CD4-positive, CD25-positive, alpha-beta regulatory T cell (primary cell): ENCODE measurements around the gene S100A1. TPM values are rescaled to one million over a fixed set of nuclear protein-coding genes. Genes with fewer than 3 reads are reported as not detected.
A peak's percentile ranks its signal among the peaks of the same experiment; 100 is the strongest.

Experiments used
- ATAC-seq, 2 donors: fragments of 150-1000 bp; cut with Tn5 transposase; one replicate each; pipeline ENCODE4 v1.10.0; 2021; ENCODE audit warnings: low read depth in 2 of 2, moderate number of reproducible peaks in 2 of 2, moderate library complexity in 1 of 2
- DNase-seq, 3 donors: peaks; one replicate each; pipeline versions ENCODE4 v3.0.0 to v3.0.0-alpha.2; 2012 to 2022; ENCODE audit warnings: mixed read lengths in 1 of 3
- H3K27ac ChIP-seq: one replicate; pipeline ENCODE4 v1.7.0; 2013; ENCODE audit warnings: mild to moderate bottlenecking, low read length; ENCODE audit not compliant: insufficient read depth, poor library complexity, severe bottlenecking
- H3K27me3 ChIP-seq: one replicate; pipeline ENCODE4 v1.7.0; 2013; ENCODE audit warnings: low read length; ENCODE audit not compliant: control insufficient read depth, insufficient read depth
- H3K36me3 ChIP-seq: one replicate; pipeline ENCODE4 v1.7.0; 2013; ENCODE audit warnings: mild to moderate bottlenecking, low read length, moderate library complexity; ENCODE audit not compliant: control insufficient read depth, insufficient read depth
- H3K4me1 ChIP-seq: 2 replicates; pipeline ENCODE4 v1.7.0; 2013; ENCODE audit warnings: mild to moderate bottlenecking, low read length; ENCODE audit not compliant: insufficient read depth, control insufficient read depth, poor library complexity, severe bottlenecking
- H3K4me3 ChIP-seq: one replicate; pipeline ENCODE4 v1.7.0; 2013; ENCODE audit warnings: low read depth, mild to moderate bottlenecking, low read length, moderate library complexity
- H3K9me3 ChIP-seq, 2 experiments: 1 replicate in 1 of 2; 2 replicates in 1 of 2; pipeline ENCODE4 v1.7.0; 2013; ENCODE audit warnings: low read length in 2 of 2, mild to moderate bottlenecking in 1 of 2, moderate library complexity in 1 of 2; ENCODE audit not compliant: control insufficient read depth in 2 of 2
- H3K27ac Mint-ChIP-seq, 3 donors: one replicate each; pipeline ENCODE4 v1.8.0; 2020 to 2022; ENCODE audit warnings: mild to moderate bottlenecking in 3 of 3, mixed read lengths in 3 of 3, moderate library complexity in 2 of 3
- H3K27me3 Mint-ChIP-seq: one replicate; pipeline ENCODE4 v1.8.0; 2022; ENCODE audit warnings: mild to moderate bottlenecking, mixed read lengths
- H3K36me3 Mint-ChIP-seq: one replicate; pipeline ENCODE4 v1.8.0; 2020; ENCODE audit warnings: mixed read lengths
- H3K4me1 Mint-ChIP-seq, 4 donors: one replicate each; pipeline ENCODE4 v1.8.0; 2020 to 2022; ENCODE audit warnings: mixed read lengths in 4 of 4, mild to moderate bottlenecking in 1 of 4
- H3K4me3 Mint-ChIP-seq, 4 donors: one replicate each; pipeline ENCODE4 v1.8.0; 2020 to 2022; ENCODE audit warnings: mild to moderate bottlenecking in 4 of 4, mixed read lengths in 4 of 4, moderate library complexity in 3 of 4
- H3K9me3 Mint-ChIP-seq, 7 donors: one replicate each; pipeline ENCODE4 v1.8.0; 2020 to 2022; ENCODE audit warnings: mixed read lengths in 7 of 7, mild to moderate bottlenecking in 3 of 7, moderate library complexity in 2 of 7
- polyA plus RNA-seq, 4 donors: library from polyadenylated mRNA; unstranded; fragments of 300-500 nt; fragmentation: Illumina TruSeq; gene quantifications; one replicate each; pipeline ENCODE4 v1.2.3, GENCODE V29; 2021
- total RNA-seq: library from RNA; stranded (reverse); gene quantifications from one replicate; pipeline ENCODE4 v1.2.3, GENCODE V29; 2022

The S100A1 gene
- total and polyA plus RNA-seq, 5 donors from 2014 or later = not detected

- H3K9me3 ChIP-seq = no peaks in the 10 kb centered on the region
- Mint-ChIP-seq H3K9me3 (no peaks in the 10 kb centered on the region), H3K27me3 (peaks cover 2% of the 10 kb centered on the region), H3K4me3 (no peak overlapping the region), H3K36me3 (peaks cover 6% of the 10 kb centered on the region), H3K4me1 (peaks cover 3 to 21% (median 7%) of the 10 kb centered on the region in 4 donors), H3K27ac (peak overlapping the region in 1 of 3 donors; percentile 25)
- DNase-seq = no peak
- ATAC-seq = no peak
- no peak overlapping the region for H3K27ac ChIP-seq
- no peaks in the 10 kb centered on the region for H3K4me1 ChIP-seq
- H3K27me3 ChIP-seq = no peaks in the 10 kb centered on the region
- H3K36me3 ChIP-seq = no peaks in the 10 kb centered on the region
- H3K4me3 ChIP-seq = no peak overlapping the region
Observed at GRCh38 chr1:153628638-153629342, 556 bp downstream of the S100A1 start.

GRCh38 chr1:153629343-153629665 lies 1.1 kb downstream of the S100A1 start:
- no peak for DNase-seq
- no peaks in the 10 kb centered on the region for H3K9me3 ChIP-seq
- H3K27me3 ChIP-seq = no peaks in the 10 kb centered on the region
- H3K4me1 ChIP-seq = no peaks in the 10 kb centered on the region
- no peak overlapping the region for H3K4me3 ChIP-seq
- H3K4me1 Mint-ChIP-seq = peaks cover 3 to 26% (median 9%) of the 10 kb centered on the region in 4 donors
- ATAC-seq = no peak
- H3K9me3 Mint-ChIP-seq = no peaks in the 10 kb centered on the region
- no peaks in the 10 kb centered on the region for H3K36me3 ChIP-seq
- no peak overlapping the region for H3K27ac Mint-ChIP-seq
- no peak overlapping the region for H3K27ac ChIP-seq
- no peak overlapping the region for H3K4me3 Mint-ChIP-seq
- peaks cover 6% of the 10 kb centered on the region for H3K36me3 Mint-ChIP-seq
- peaks cover 6% of the 10 kb centered on the region for H3K27me3 Mint-ChIP-seq

GRCh38 chr1:153629971-153630370 lies 1.7 kb downstream of the S100A1 start:
- ATAC-seq (no peak), DNase-seq (no peak)
- H3K4me1 ChIP-seq = no peaks in the 10 kb centered on the region
- H3K4me3 ChIP-seq = no peak overlapping the region
- Mint-ChIP-seq H3K9me3 (no peaks in the 10 kb centered on the region), H3K4me1 (peaks cover 3 to 28% (median 10%) of the 10 kb centered on the region in 4 donors), H3K36me3 (peaks cover 7% of the 10 kb centered on the region), H3K4me3 (no peak overlapping the region), H3K27me3 (peaks cover 6% of the 10 kb centered on the region), H3K27ac (peak overlapping the region in 1 of 3 donors; percentile 62)
- no peaks in the 10 kb centered on the region for H3K9me3 ChIP-seq
- no peaks in the 10 kb centered on the region for H3K27me3 ChIP-seq
- no peak overlapping the region for H3K27ac ChIP-seq
- no peaks in the 10 kb centered on the region for H3K36me3 ChIP-seq

GRCh38 chr1:153630384-153630783 lies 2.1 kb downstream of the S100A1 start:
- peaks cover 6% of the 10 kb centered on the region for H3K27me3 Mint-ChIP-seq
- DNase-seq = no peak
- H3K9me3 ChIP-seq = no peaks in the 10 kb centered on the region
- no peak overlapping the region for H3K4me3 Mint-ChIP-seq
- no peak overlapping the region for H3K27ac ChIP-seq
- peaks cover 4% of the 10 kb centered on the region for H3K4me1 ChIP-seq
- no peaks in the 10 kb centered on the region for H3K36me3 ChIP-seq
- no peaks in the 10 kb centered on the region for H3K27me3 ChIP-seq
- H3K9me3 Mint-ChIP-seq = no peaks in the 10 kb centered on the region
- peak overlapping the region in 1 of 3 donors; percentile 62 for H3K27ac Mint-ChIP-seq
- H3K4me3 ChIP-seq = no peak overlapping the region
- H3K36me3 Mint-ChIP-seq = peaks cover 7% of the 10 kb centered on the region
- no peak for ATAC-seq
- H3K4me1 Mint-ChIP-seq = peaks cover 3 to 28% (median 12%) of the 10 kb centered on the region in 4 donors

- H3K4me1 ChIP-seq = peaks cover 13% of the 10 kb centered on the region
Observed at GRCh38 chr1:153631047-153632022, 3.1 kb downstream of the S100A1 start.

GRCh38 chr1:153633161-153633753 lies 5.0 kb downstream of the S100A1 start:
- Mint-ChIP-seq H3K27me3 (peaks cover 6% of the 10 kb centered on the region), H3K4me3 (peak overlapping the region; percentile 98 to 100 (median 100)), H3K36me3 (peaks cover 19% of the 10 kb centered on the region), H3K4me1 (peaks cover 15 to 50% (median 30%) of the 10 kb centered on the region in 4 donors), H3K27ac (peak overlapping the region; percentile 100), H3K9me3 (no peaks in the 10 kb centered on the region)
- Histone ChIP-seq H3K27me3 (no peaks in the 10 kb centered on the region), H3K4me1 (peaks cover 19% of the 10 kb centered on the region), H3K4me3 (peak overlapping the region; percentile 95), H3K9me3 (no peaks in the 10 kb centered on the region), H3K36me3 (peaks cover 23% of the 10 kb centered on the region), H3K27ac (peak overlapping the region; percentile 100)
- no peak for DNase-seq
- ATAC-seq = no peak

More at GRCh38 chr1:153631047-153632022, 3.1 kb downstream of the S100A1 start:
- DNase-seq (no peak), ATAC-seq (no peak)
- Histone ChIP-seq H3K4me3 (no peak overlapping the region), H3K9me3 (no peaks in the 10 kb centered on the region), H3K27me3 (no peaks in the 10 kb centered on the region), H3K36me3 (peaks cover 6% of the 10 kb centered on the region), H3K27ac (no peak overlapping the region)
- no peaks in the 10 kb centered on the region for H3K9me3 Mint-ChIP-seq
- H3K4me1 Mint-ChIP-seq = peaks cover 3 to 36% (median 16%) of the 10 kb centered on the region in 4 donors
- H3K36me3 Mint-ChIP-seq = peaks cover 7% of the 10 kb centered on the region
- peak overlapping the region; percentile 62 to 80 (median 79) for H3K27ac Mint-ChIP-seq
- H3K4me3 Mint-ChIP-seq = peak overlapping the region in 2 of 4 donors; percentile 27 to 80
- peaks cover 6% of the 10 kb centered on the region for H3K27me3 Mint-ChIP-seq

- H3K27me3 Mint-ChIP-seq = peaks cover 6% of the 10 kb centered on the region
- H3K9me3 Mint-ChIP-seq = no peaks in the 10 kb centered on the region
- peaks cover 19% of the 10 kb centered on the region for H3K4me1 ChIP-seq
- peak within 1 kb of the TSS; percentile 98 to 100 (median 100) for H3K4me3 Mint-ChIP-seq
- H3K9me3 ChIP-seq = no peaks in the 10 kb centered on the region
- H3K36me3 Mint-ChIP-seq = peaks cover 19% of the 10 kb centered on the region
- H3K27me3 ChIP-seq = no peaks in the 10 kb centered on the region
- H3K27ac Mint-ChIP-seq = peak within 1 kb of the TSS; percentile 100
- peak; percentile 93 to 98 (median 97) for DNase-seq
- ATAC-seq = peak; percentile 89 to 90
- peaks cover 15 to 50% (median 32%) of the 10 kb centered on the region in 4 donors for H3K4me1 Mint-ChIP-seq
- peak within 1 kb of the TSS; percentile 100 for H3K27ac ChIP-seq
- H3K4me3 ChIP-seq = peak within 1 kb of the TSS; percentile 95
- peaks cover 31% of the 10 kb centered on the region for H3K36me3 ChIP-seq
Observed at GRCh38 chr1:153633754-153634665, 5.8 kb downstream of the S100A1 start, which contains the start of gene CHTOP. CHTOP (plus strand) TSS chr1:153634066; CDS start chr1:153636589, 2,523 bp downstream.
